Adrenal gland (tissue), 12 donors: Measurements from ENCODE around the gene ESYT2. TPM values are rescaled to one million over a fixed set of nuclear protein-coding genes. Genes with fewer than 3 reads are reported as not detected.
"Not testable (repeated sequence)": the region's sequence is repeated elsewhere in the genome, so short reads cannot be mapped to it uniquely, and the experiment has no call there.

Experiments
- DNase-seq, 7 donors: peaks; one replicate each; pipeline ENCODE4 v3.0.0-alpha.2; 2019 to 2020
- H3K27ac ChIP-seq, 5 donors: fragments of 200-600 bp; sonication (generic) in 4 of 5; 1 replicate in 3 of 5; 2 replicates in 2 of 5; pipeline versions ENCODE4 v1.5.1 to v1.8.0; 2016 to 2020; ENCODE audit warnings: mild to moderate bottlenecking in 1 of 5
- H3K27me3 ChIP-seq: fragments of 200-600 bp; 2 replicates; pipeline ENCODE4 v1.8.0; 2021
- H3K36me3 ChIP-seq, 2 donors: fragments of 200-600 bp; replicated peaks in 1 of 2; 1 replicate in 1 of 2; 2 replicates in 1 of 2; pipeline versions ENCODE4 v1.5.1 to v1.8.0; 2018 to 2022
- H3K4me1 ChIP-seq, 2 donors: fragments of 200-600 bp; replicated peaks in 1 of 2; 1 replicate in 1 of 2; 2 replicates in 1 of 2; pipeline versions ENCODE4 v1.5.1 to v1.8.0; 2018 to 2021
- H3K4me3 ChIP-seq, 4 donors: fragments of 200-600 bp; sonication (generic) in 3 of 4; one replicate each; pipeline ENCODE4 v1.5.1; 2016 to 2018
- H3K9me3 ChIP-seq, 3 donors: fragments of 200-600 bp; sonication (generic) in 1 of 3; replicated peaks in 1 of 3; 1 replicate in 2 of 3; 2 replicates in 1 of 3; pipeline versions ENCODE4 v1.5.1 to v1.8.0; 2016 to 2021
- POLR2A ChIP-seq, 2 donors: fragments of 450-650 bp; IDR thresholded peaks; one replicate each; pipeline ENCODE4 v1.6.1; 2017; ENCODE audit warnings: antibody characterized with exemption in 2 of 2, mild to moderate bottlenecking in 2 of 2, moderate library complexity in 1 of 2
- WGBS, 4 donors: extraction: QIAGEN DNeasy Blood & Tissue Kit in 2 of 4; methylation state at CpG; one replicate each; pipeline versions ENCODE4 v1.1.5 to v1.1.7; 2013 to 2017; 5-methylcytosine and 5-hydroxymethylcytosine counted together
- intact Hi-C, 2 donors: fragments of 100-400 bp; cut with DNase I; formaldehyde crosslinking; loops; one replicate each; pipeline versions ENCODE4 v1.14.1 to v1.15.0; 2022 to 2023
- polyA plus RNA-seq, 3 donors: library from polyadenylated mRNA; stranded (reverse); fragments of 200-250 nt in 2 of 3; fragments of 350-450 nt in 1 of 3; fragmentation: Illumina TruSeq in 1 of 3; extraction: RNeasy Lipid Tissue Mini Kit (QIAGEN cat#74804) in 1 of 3; gene quantifications; one replicate each; pipeline ENCODE4 v1.2.3, GENCODE V29; 2013 to 2014
- total RNA-seq, 9 donors: library from RNA; depleted of rRNA in 4 of 9; stranded (reverse); fragments of >200 nt in 4 of 9; fragments of 120-200 nt in 1 of 9; fragmentation: NEBNext Ultra II Directional in 1 of 9; extraction: Animal tissue kit (Norgen Biotek cat#: 25700) in 1 of 9; gene quantifications; one replicate each; pipeline versions ENCODE4 v1.1.0 to v1.2.4, GENCODE V29; 2013 to 2023
- TF ChIP-seq, protein P1 (sequence below), 6 experiments: fragments of 450-650 bp in 4 of 6; fragments of 200-600 bp in 2 of 6; sonication (generic) in 1 of 6; IDR thresholded peaks; 1 replicate in 5 of 6; 2 replicates in 1 of 6; pipeline versions ENCODE4 v1.5.1 to v1.8.0; 2016 to 2021; ENCODE audit warnings: antibody characterized with exemption in 6 of 6, mild to moderate bottlenecking in 2 of 6, moderate library complexity in 1 of 6
- donor health status: healthy with polysubstance abuse.
- donor health status: Bipolar disorder and iron deficiency.
- donor health status: DM: yes; HTN: yes; CAD: no.
- donor health status: DM: no; HTN: no; CAD: no.
- donor health status: DM: no; HTN: no; CAD: no.
- donor health status: DM: yes; HTN: yes; CAD: no.

ESYT2 gene
- total and polyA plus RNA-seq, 12 donors: 16.8 to 104 (median 77.5) TPM

DNA sequence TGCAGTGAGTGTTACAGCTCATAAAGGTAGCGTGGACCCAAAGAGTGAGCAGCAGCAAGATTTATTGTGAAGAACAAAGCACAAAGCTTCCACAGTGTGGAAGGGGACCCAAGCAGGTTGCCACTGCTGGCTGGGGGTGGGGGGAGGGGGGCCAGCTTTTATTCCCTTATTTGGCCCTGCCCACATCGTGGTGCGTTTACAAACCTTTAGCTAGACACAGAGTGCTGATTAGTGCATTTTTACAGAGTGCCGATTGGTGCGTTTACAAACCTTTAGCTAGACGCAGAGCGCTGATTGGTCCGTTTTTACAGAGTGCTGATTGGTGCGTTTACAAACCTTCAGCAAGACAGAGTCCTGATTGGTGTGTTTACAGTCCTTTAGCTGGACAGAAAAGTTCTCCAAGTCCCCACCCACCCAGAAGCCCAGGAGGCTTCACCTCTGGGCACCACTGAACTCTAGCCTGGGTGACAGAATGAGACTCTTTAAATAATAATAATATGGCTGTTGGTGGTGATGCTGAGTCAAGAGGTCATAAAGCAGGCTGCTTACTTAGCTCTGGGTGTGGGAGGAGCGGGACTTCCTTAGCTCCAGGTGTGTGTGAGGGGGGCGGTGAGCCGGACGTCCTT, 33.8 kb upstream of the ESYT2 start:
- H3K4me3 ChIP-seq: peak overlapping the region in 2 of 4 donors; percentile 37 to 63
- H3K4me1 ChIP-seq, H3K36me3 ChIP-seq, H3K9me3 ChIP-seq, intact Hi-C loops, H3K27me3 ChIP-seq: not testable (repeated sequence)
- TF ChIP-seq POLR2A (IDR thresholded peaks at IDR 0.05): peak in 1 of 2 donors; percentile 11
- peak in 4 of 7 donors; percentile 43 to 67 (median 58) for DNase-seq
- WGBS, 4 donors: 66 to 98% (median 71%) methylated on average over 7 to 13 of the region's 13 CpGs
- H3K27ac ChIP-seq: peak overlapping the region; percentile 46 to 95 (median 82)

DNA sequence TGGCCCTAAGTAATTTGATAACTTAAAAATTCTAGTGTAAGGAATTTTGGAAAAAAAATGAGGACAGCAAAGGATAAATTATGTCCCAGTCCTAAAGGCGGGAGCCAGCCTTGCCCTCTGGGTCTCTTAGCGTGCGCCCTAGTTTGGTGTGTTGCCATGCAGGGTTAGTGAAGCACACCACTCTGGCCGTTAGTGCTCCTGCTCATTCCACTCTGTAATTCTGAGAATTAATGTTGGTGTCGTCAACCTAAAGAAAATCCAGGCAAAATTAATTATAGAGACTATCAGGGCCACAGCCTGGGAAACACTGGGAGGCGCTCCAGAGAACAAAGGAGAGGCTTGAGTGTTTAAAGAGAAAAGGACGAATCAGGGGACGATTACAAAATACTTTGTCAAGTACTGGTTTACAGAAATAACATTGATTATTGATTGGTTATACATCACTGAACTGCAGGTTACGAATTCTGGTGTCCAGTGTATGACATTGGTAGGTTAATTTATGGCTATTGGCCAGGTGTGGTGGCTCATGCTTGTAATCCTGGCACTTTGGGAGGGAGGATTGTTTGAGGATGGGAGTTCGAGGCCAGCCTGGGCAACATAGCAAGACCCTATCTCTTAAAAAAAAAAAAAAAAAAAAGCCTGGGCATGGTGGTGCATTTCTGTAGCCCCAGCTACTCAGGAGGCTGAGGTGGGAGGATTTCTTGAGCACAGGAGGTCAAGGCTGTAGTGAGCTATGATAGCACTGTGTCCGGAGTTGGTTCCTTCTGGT, 32.8 kb upstream of the ESYT2 start:
- Histone ChIP-seq H3K27ac (peak overlapping the region in 3 of 5 donors; percentile 53 to 87 (median 82)), H3K36me3 (no peaks in the 10 kb centered on the region), H3K4me3 (no peak overlapping the region), H3K27me3 (no peaks in the 10 kb centered on the region), H3K4me1 (peaks cover 12 to 19% of the 10 kb centered on the region in 2 donors), H3K9me3 (no peaks in the 10 kb centered on the region)
- intact Hi-C loops: no loop called here
- WGBS, 4 donors: 53 to 67% (median 55%) methylated on average over 11 of the region's 11 CpGs
- TF ChIP-seq, protein P1, sequence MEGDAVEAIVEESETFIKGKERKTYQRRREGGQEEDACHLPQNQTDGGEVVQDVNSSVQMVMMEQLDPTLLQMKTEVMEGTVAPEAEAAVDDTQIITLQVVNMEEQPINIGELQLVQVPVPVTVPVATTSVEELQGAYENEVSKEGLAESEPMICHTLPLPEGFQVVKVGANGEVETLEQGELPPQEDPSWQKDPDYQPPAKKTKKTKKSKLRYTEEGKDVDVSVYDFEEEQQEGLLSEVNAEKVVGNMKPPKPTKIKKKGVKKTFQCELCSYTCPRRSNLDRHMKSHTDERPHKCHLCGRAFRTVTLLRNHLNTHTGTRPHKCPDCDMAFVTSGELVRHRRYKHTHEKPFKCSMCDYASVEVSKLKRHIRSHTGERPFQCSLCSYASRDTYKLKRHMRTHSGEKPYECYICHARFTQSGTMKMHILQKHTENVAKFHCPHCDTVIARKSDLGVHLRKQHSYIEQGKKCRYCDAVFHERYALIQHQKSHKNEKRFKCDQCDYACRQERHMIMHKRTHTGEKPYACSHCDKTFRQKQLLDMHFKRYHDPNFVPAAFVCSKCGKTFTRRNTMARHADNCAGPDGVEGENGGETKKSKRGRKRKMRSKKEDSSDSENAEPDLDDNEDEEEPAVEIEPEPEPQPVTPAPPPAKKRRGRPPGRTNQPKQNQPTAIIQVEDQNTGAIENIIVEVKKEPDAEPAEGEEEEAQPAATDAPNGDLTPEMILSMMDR (IDR thresholded peaks at IDR 0.05): peak in 2 of 6 experiments; percentile 15 to 16
- TF ChIP-seq POLR2A (IDR thresholded peaks at IDR 0.05): no peak
- peak in 2 of 7 donors; percentile 33 to 62 for DNase-seq

DNA sequence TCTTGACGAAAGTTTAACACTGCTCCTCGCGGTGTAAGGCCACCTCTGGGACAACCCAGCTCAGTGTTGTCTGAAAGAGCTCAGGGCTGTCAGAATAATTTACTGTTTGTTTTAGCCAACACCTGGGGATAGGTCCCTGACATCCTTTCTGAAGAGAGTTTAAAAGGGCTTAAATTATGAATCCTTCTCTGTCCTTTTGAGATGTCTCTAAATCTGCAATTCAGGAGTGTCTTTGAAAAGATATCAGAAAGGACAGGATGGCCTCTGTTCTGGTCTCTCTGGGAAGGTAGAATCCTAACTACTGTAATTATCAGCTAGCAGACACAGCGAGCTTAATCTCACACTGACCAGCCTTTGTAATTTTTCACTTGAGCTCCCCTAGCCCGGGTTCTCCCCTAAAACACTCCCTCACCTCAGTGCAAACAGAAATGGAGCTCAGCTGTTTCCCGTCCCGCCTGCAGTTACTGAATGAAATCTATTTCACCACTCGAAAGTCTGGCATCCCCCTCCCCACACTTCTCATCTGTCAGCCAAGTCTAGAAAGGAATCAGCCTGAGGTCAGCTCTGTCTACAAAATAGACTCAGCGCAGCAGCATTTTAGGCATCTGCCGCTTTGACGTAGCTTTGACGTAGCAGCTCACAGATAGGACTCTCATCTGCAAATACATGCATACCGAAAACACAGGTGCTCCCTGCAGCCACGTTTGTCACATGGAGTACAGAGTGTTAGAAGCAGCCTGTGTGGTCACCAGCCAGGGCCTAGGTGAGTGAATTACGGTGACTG, 31.9 kb upstream of the ESYT2 start:
- H3K36me3 ChIP-seq: no peaks in the 10 kb centered on the region
- H3K27ac ChIP-seq: peak overlapping the region in 2 of 5 donors; percentile 15 to 53
- peaks cover 14 to 20% of the 10 kb centered on the region in 2 donors for H3K4me1 ChIP-seq
- H3K9me3 ChIP-seq: no peaks in the 10 kb centered on the region
- 64 to 68% (median 67%) methylated on average over 15 of the region's 15 CpGs for WGBS, 4 donors
- peak in 2 of 7 donors; percentile 13 to 53 for DNase-seq
- TF ChIP-seq, protein P1 (IDR thresholded peaks at IDR 0.05): no peak
- no peak for TF ChIP-seq POLR2A (IDR thresholded peaks at IDR 0.05)
- intact Hi-C loops: no loop called here
- no peaks in the 10 kb centered on the region for H3K27me3 ChIP-seq
- H3K4me3 ChIP-seq: no peak overlapping the region

DNA sequence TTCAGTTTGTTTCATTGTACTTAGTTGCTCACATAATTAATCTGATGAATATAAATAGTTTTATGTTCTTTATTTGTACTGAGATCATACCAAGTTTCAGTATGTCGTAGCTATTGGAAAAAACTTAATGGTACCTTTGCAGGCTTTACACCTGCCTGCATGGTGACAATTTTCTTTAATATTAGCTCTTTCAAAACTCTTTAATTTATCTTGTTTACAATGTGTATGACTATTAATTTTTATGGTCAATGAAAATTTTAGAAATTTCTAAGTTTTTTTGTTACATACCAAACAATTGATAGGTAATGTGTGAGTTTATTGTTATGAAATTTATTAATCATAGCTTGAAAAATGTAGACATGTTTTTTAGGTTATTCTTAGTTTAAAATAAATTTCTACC, 31.1 kb upstream of the ESYT2 start:
- no peaks in the 10 kb centered on the region for H3K27me3 ChIP-seq
- no peak for TF ChIP-seq POLR2A (IDR thresholded peaks at IDR 0.05)
- TF ChIP-seq, protein P1 (IDR thresholded peaks at IDR 0.05): no peak
- H3K36me3 ChIP-seq: no peaks in the 10 kb centered on the region
- no peak overlapping the region for H3K4me3 ChIP-seq
- no peak for DNase-seq
- intact Hi-C loops: no loop called here
- H3K27ac ChIP-seq: peak overlapping the region in 1 of 5 donors; percentile 15
- H3K9me3 ChIP-seq: no peaks in the 10 kb centered on the region
- 91 to 100% (median 95%) methylated on average over 1 of the region's 1 CpG for WGBS, 4 donors
- peaks cover 14 to 24% of the 10 kb centered on the region in 2 donors for H3K4me1 ChIP-seq
